ENCODE data around the gene LENG8.

LENG8 gene

DNA sequence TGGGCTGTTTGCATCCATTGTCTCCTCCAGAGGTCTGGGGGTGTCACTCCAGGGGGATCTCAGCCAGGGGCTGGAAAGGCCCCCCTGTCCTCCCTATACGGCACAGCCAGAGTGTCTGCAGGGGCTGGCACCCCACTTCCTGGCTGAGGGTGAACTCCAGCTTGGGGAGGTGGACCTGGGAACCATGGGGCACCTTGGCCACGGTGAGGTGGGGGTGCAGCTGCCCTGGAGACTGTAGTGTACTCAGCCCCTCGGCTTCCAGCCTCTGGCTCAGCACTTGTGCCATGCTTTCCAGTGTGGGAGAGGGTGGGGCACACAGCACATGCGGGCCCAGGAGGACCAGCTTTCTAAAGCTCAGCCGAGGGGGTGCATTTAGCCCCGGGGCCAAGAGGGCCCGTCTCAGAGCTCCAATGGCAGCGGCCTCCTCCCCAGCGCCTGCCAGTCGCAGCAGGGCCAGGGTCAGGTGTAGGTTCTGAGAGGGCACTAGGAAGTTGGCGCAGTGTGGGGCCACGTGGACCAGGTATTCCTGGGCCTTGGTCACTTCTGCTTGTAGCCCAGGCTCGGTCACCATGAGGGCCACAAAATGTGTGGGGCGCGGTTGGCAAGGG, 13.2 kb downstream of the LENG8 start:
- Histone ChIP-seq H3K36me3 (replicated peaks; ENCODE audit: insufficient read depth, low read length) (peaks cover 4% of the 10 kb centered on the region; the same call in 1 of the 2 replicates), H3F3A (ENCODE audit: insufficient read depth, low read length) (peaks cover 16% of the 10 kb centered on the region), H3K9me2 (replicated peaks; ENCODE audit: insufficient read depth, low read length) (no peaks in the 10 kb centered on the region), H3K4me2 (ENCODE audit: low read depth, low read length) (peak overlapping the region; percentile 93; the same call in 1 of the 2 replicates), H3K4me1 (ENCODE audit: low read length) (peaks cover 5% of the 10 kb centered on the region; the same call in 1 of the 2 replicates), H3K4me3 (ENCODE audit: low read length) (no peak overlapping the region), H3K27ac (ENCODE audit: low read length) (no peak overlapping the region), H3K9me3 (replicated peaks; ENCODE audit: insufficient read depth, low read length) (no peaks in the 10 kb centered on the region), H2AFZ (ENCODE audit: low read length) (no peak overlapping the region), H3K27me3 (replicated peaks; ENCODE audit: insufficient read depth, low read length) (peaks cover 9% of the 10 kb centered on the region; the same call in 1 of the 2 replicates), H3K79me2 (ENCODE audit: low read length) (peaks cover 31% of the 10 kb centered on the region; the same call in 1 of the 2 replicates), H4K20me1 (ENCODE audit: insufficient read depth, low read length) (peaks cover 6% of the 10 kb centered on the region), H3K9ac (ENCODE audit: low read length) (no peak overlapping the region)
- no peak for TF ChIP-seq EZH2 (optimal IDR thresholded peaks at IDR 0.05; ENCODE audit: low read depth, low read length)
- no peak for TF ChIP-seq CTCF (IDR thresholded peaks at IDR 0.05; ENCODE audit: low read length)
- TF ChIP-seq EZH2phosphoT487 (IDR thresholded peaks at IDR 0.05; ENCODE audit: low read length) = no peak
- DNase-seq = no peak

- Histone ChIP-seq H2AFZ (ENCODE audit: low read length) (peak overlapping the region; percentile 83), H3K27ac (ENCODE audit: low read length) (peak overlapping the region; percentile 94; the same call in 1 of the 2 replicates), H3K36me3 (replicated peaks; ENCODE audit: insufficient read depth, low read length) (0 out of 2 replicates have a peak, but pooled peaks cover 3% of the 10 kb centered on the region), H3K79me2 (ENCODE audit: low read length) (peaks cover 26% of the 10 kb centered on the region; the same call in 1 of the 2 replicates), H3K27me3 (replicated peaks; ENCODE audit: insufficient read depth, low read length) (peaks cover 15% of the 10 kb centered on the region), H3K4me3 (ENCODE audit: low read length) (peak overlapping the region; percentile 72), H3K4me2 (ENCODE audit: low read depth, low read length) (peak overlapping the region; percentile 93), H3K9me2 (replicated peaks; ENCODE audit: insufficient read depth, low read length) (no peaks in the 10 kb centered on the region), H3K9me3 (replicated peaks; ENCODE audit: insufficient read depth, low read length) (no peaks in the 10 kb centered on the region), H3K4me1 (ENCODE audit: low read length) (peaks cover 5% of the 10 kb centered on the region; the same call in 1 of the 2 replicates), H4K20me1 (ENCODE audit: insufficient read depth, low read length) (peaks cover 6% of the 10 kb centered on the region), H3K9ac (ENCODE audit: low read length) (peak overlapping the region; percentile 75), H3F3A (ENCODE audit: insufficient read depth, low read length) (peaks cover 16% of the 10 kb centered on the region)
- no peak for TF ChIP-seq CTCF (IDR thresholded peaks at IDR 0.05; ENCODE audit: low read length)
- no peak for TF ChIP-seq EZH2 (optimal IDR thresholded peaks at IDR 0.05; ENCODE audit: low read depth, low read length)
- TF ChIP-seq EZH2phosphoT487 (IDR thresholded peaks at IDR 0.05; ENCODE audit: low read length) = no peak
- peak; percentile 59 for DNase-seq
Observed at GRCh38 chr19:54462655-54463530, 13.9 kb downstream of the LENG8 start.

- Histone ChIP-seq H3K9me2 (replicated peaks; ENCODE audit: insufficient read depth, low read length) (no peaks in the 10 kb centered on the region), H3K4me1 (ENCODE audit: low read length) (peaks cover 5% of the 10 kb centered on the region; the same call in 1 of the 2 replicates), H3K27me3 (replicated peaks; ENCODE audit: insufficient read depth, low read length) (peaks cover 22% of the 10 kb centered on the region), H4K20me1 (ENCODE audit: insufficient read depth, low read length) (peaks cover 6% of the 10 kb centered on the region), H3K9ac (ENCODE audit: low read length) (peak within 1 kb of the TSS; percentile 75), H2AFZ (ENCODE audit: low read length) (peak within 1 kb of the TSS; percentile 83), H3K4me2 (ENCODE audit: low read depth, low read length) (peak within 1 kb of the TSS; percentile 93), H3K4me3 (ENCODE audit: low read length) (peak within 1 kb of the TSS; percentile 72), H3K79me2 (ENCODE audit: low read length) (peaks cover 20% of the 10 kb centered on the region; the same call in 1 of the 2 replicates), H3K27ac (ENCODE audit: low read length) (peak within 1 kb of the TSS; percentile 94), H3F3A (ENCODE audit: insufficient read depth, low read length) (peaks cover 16% of the 10 kb centered on the region), H3K9me3 (replicated peaks; ENCODE audit: insufficient read depth, low read length) (no peaks in the 10 kb centered on the region), H3K36me3 (replicated peaks; ENCODE audit: insufficient read depth, low read length) (no peaks in the 10 kb centered on the region)
- no peak for TF ChIP-seq EZH2 (optimal IDR thresholded peaks at IDR 0.05; ENCODE audit: low read depth, low read length)
- TF ChIP-seq EZH2phosphoT487 (IDR thresholded peaks at IDR 0.05; ENCODE audit: low read length) = no peak
- no peak for TF ChIP-seq CTCF (IDR thresholded peaks at IDR 0.05; ENCODE audit: low read length)
- no peak for DNase-seq
Observed at GRCh38 chr19:54463531-54464043, 14.6 kb downstream of the LENG8 start, which contains the start of gene LENG9. TSS of gene LENG9 (minus strand) at chr19:54463778. CDS start at chr19:54463526, 252 bp downstream.
